HL-60 (cell line): ENCODE results near the gene SCLT1.

ENCODE experiments used
- DNase-seq, 2 experiments: peaks; one replicate each; pipeline ENCODE4 v3.0.0-alpha.2; 2010 to 2020; ENCODE audit warnings: low read depth in 1 of 2, low spot score in 1 of 2
- H3K27ac ChIP-seq: fragments of 250-450 bp; sonication (Bioruptor Pico); replicated peaks from 2 replicates; pipeline ENCODE4 v1.5.1; 2020; ENCODE audit warnings: mild to moderate bottlenecking, moderate library complexity
- H3K27me3 ChIP-seq: fragments of 250-450 bp; sonication (Bioruptor Pico); 2 replicates; pipeline ENCODE4 v1.5.1; 2021; ENCODE audit warnings: mild to moderate bottlenecking, moderate library complexity; ENCODE audit not compliant: insufficient read depth, poor library complexity, severe bottlenecking
- H3K4me3 ChIP-seq: replicated peaks from 2 replicates; pipeline ENCODE4 v1.5.1; 2011; ENCODE audit warnings: mild to moderate bottlenecking, control low read depth, low read length; ENCODE audit not compliant: insufficient read depth
- CTCF ChIP-seq: IDR thresholded peaks from one replicate; pipeline ENCODE4 v1.5.1; 2011; ENCODE audit warnings: low read length, control low read depth, inconsistent platforms; ENCODE audit not compliant: insufficient read depth
- GABPA ChIP-seq: IDR thresholded peaks from 2 replicates; pipeline ENCODE4 v1.6.1; 2012; ENCODE audit warnings: low read depth
- POLR2AphosphoS5 ChIP-seq: IDR thresholded peaks from 2 replicates; pipeline ENCODE4 v1.6.1; 2012; ENCODE audit warnings: low read depth
- REST ChIP-seq: IDR thresholded peaks from 2 replicates; pipeline ENCODE4 v1.6.1; 2012; ENCODE audit warnings: low read depth; ENCODE audit not compliant: insufficient replicate concordance
- SPI1 ChIP-seq: IDR thresholded peaks from 2 replicates; pipeline ENCODE4 v1.6.1; 2012; ENCODE audit warnings: low read depth, mild to moderate bottlenecking, borderline replicate concordance
- long read RNA-seq: library from polyadenylated mRNA; unstranded; transcript quantifications from one replicate; pipeline ENCODE4 v2.0.0, GENCODE V29; 2020

The SCLT1 gene
- long read RNA-seq, transcript SCLT1-201 (21 exons, 3,055 nt), result major isoform, 14 of 144 reads
- long read RNA-seq, transcript SCLT1-209 (5 exons, 1,696 nt), result minor isoform, 8 of 144 reads
- long read RNA-seq, transcript SCLT1-208 (6 exons, 2,096 nt), result minor isoform, 6 of 144 reads
- long read RNA-seq, partial matches to known transcripts, result 77 of 144 reads
- long read RNA-seq, other reads (novel, unspliced or antisense), result 39 of 144 reads

- TF ChIP-seq REST, result peak; percentile 45
- TF ChIP-seq GABPA, result no peak
- peak; percentile 95 for TF ChIP-seq POLR2AphosphoS5
- TF ChIP-seq CTCF, result no peak
- peak; percentile 80 for TF ChIP-seq SPI1
Measured at GRCh38 chr4:129093191-129093920, at the start of gene SCLT1. TSS of gene SCLT1 (minus strand) at chr4:129093539. CDS start at chr4:129093103, 436 bp downstream.

GRCh38 chr4:129140521-129140920 is 47.2 kb upstream of the SCLT1 start:
- H3K4me3 ChIP-seq, result no peak overlapping the region
- no peak for TF ChIP-seq CTCF
- no peaks in the 10 kb centered on the region for H3K27me3 ChIP-seq
- no peak for DNase-seq
- no peak overlapping the region for H3K27ac ChIP-seq

More at GRCh38 chr4:129093191-129093920, at the start of gene SCLT1:
- H3K27ac ChIP-seq, result peak within 1 kb of the TSS; percentile 96
- H3K27me3 ChIP-seq, result no peaks in the 10 kb centered on the region
- H3K4me3 ChIP-seq, result peak within 1 kb of the TSS; percentile 58
- DNase-seq, result peak; percentile 97 to 99

GRCh38 chr4:129138810-129139496 is 45.6 kb upstream of the SCLT1 start:
- TF ChIP-seq CTCF (no peak), REST (no peak), GABPA (no peak), POLR2AphosphoS5 (no peak), SPI1 (no peak)
- DNase-seq, result no peak

More at GRCh38 chr4:129138810-129139496, 45.6 kb upstream of the SCLT1 start:
- Histone ChIP-seq H3K27ac (no peak overlapping the region), H3K27me3 (no peaks in the 10 kb centered on the region), H3K4me3 (no peak overlapping the region)
